Tibial nerve (tissue), 4 donors: ENCODE measurements around the gene MCOLN2. TPM values are rescaled to one million over a fixed set of nuclear protein-coding genes. Genes with fewer than 3 reads are reported as not detected.

ENCODE experiments used
- DNase-seq, 2 donors: peaks; one replicate each; pipeline ENCODE4 v3.0.0-alpha.2; 2019; ENCODE audit warnings: low spot score in 2 of 2
- H3K27ac ChIP-seq, 4 donors: fragments of 200-600 bp; sonication (generic) in 3 of 4; one replicate each; pipeline ENCODE4 v1.5.1; 2017 to 2019; ENCODE audit warnings: mild to moderate bottlenecking in 1 of 4
- H3K27me3 ChIP-seq, 2 donors: fragments of 200-600 bp; sonication (generic) in 1 of 2; one replicate each; pipeline versions ENCODE4 v1.5.1 to v1.6.0; 2017 to 2019
- H3K36me3 ChIP-seq, 3 donors: fragments of 200-600 bp; sonication (generic); one replicate each; pipeline ENCODE4 v1.5.1; 2018 to 2019
- H3K4me1 ChIP-seq, 4 donors: fragments of 200-600 bp; sonication (generic) in 3 of 4; one replicate each; pipeline ENCODE4 v1.5.1; 2017 to 2019
- H3K4me3 ChIP-seq, 4 donors: fragments of 200-600 bp; sonication (generic) in 3 of 4; one replicate each; pipeline ENCODE4 v1.5.1; 2017 to 2019; ENCODE audit warnings: mild to moderate bottlenecking in 1 of 4, moderate library complexity in 1 of 4
- H3K9me3 ChIP-seq, 4 donors: fragments of 200-600 bp; sonication (generic) in 3 of 4; one replicate each; pipeline ENCODE4 v1.5.1; 2017 to 2019
- EP300 ChIP-seq, 2 donors: sonication (generic); formaldehyde crosslinking; IDR thresholded peaks; one replicate each; pipeline ENCODE4 v1.6.1; 2017; ENCODE audit warnings: antibody characterized with exemption in 2 of 2, mild to moderate bottlenecking in 1 of 2
- POLR2A ChIP-seq, 2 donors: fragments of 450-650 bp; IDR thresholded peaks; one replicate each; pipeline ENCODE4 v1.6.1; 2017; ENCODE audit warnings: antibody characterized with exemption in 2 of 2, mild to moderate bottlenecking in 2 of 2, moderate library complexity in 2 of 2
- WGBS, 2 donors: methylation state at CpG; one replicate each; pipeline ENCODE4 v1.1.5; 2018; 5-methylcytosine and 5-hydroxymethylcytosine counted together
- total RNA-seq, 4 donors: library from RNA; depleted of rRNA; stranded (reverse); fragments of >200 nt; gene quantifications; one replicate each; pipeline ENCODE4 v1.1.0, GENCODE V29; 2016
- TF ChIP-seq, protein P1 (sequence below), 5 experiments: fragments of 200-600 bp in 3 of 5; fragments of 450-650 bp in 2 of 5; sonication (generic) in 3 of 5; IDR thresholded peaks; one replicate each; pipeline ENCODE4 v1.5.1; 2016 to 2019; ENCODE audit warnings: antibody characterized with exemption in 5 of 5, mild to moderate bottlenecking in 3 of 5, moderate library complexity in 2 of 5

The MCOLN2 gene
- total RNA-seq, 4 donors from 2014 or later = 8.2 to 12.2 (median 9.8) TPM

DNA sequence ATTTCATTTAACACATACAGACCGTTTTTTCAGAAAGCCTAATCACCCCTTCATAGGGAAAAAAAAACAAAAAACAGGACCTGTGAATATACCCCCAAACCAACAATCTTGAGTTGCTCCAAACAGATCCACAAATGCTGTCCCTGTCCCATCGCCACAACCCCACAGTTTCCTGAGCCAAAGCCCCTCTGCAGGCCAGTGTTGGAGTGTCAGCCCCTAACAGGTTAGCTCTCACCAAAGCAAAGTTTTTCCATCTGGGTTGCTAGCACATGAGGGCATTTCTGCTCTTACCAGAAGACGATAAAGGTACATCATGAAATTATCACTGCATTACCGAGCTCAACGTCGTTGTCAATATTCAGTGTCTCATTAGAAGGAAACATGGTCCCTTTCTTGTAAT lies 40.8 kb downstream of the MCOLN2 start:
- H3K27ac ChIP-seq = no peak overlapping the region
- 87 to 88% methylated on average over 6 of the region's 6 CpGs for WGBS, 2 donors
- H3K9me3 ChIP-seq = no peaks in the 10 kb centered on the region
- H3K4me1 ChIP-seq = no peaks in the 10 kb centered on the region
- no peak for DNase-seq
- no peaks in the 10 kb centered on the region for H3K27me3 ChIP-seq
- no peaks in the 10 kb centered on the region for H3K36me3 ChIP-seq
- no peak overlapping the region for H3K4me3 ChIP-seq
- TF ChIP-seq, protein P1, sequence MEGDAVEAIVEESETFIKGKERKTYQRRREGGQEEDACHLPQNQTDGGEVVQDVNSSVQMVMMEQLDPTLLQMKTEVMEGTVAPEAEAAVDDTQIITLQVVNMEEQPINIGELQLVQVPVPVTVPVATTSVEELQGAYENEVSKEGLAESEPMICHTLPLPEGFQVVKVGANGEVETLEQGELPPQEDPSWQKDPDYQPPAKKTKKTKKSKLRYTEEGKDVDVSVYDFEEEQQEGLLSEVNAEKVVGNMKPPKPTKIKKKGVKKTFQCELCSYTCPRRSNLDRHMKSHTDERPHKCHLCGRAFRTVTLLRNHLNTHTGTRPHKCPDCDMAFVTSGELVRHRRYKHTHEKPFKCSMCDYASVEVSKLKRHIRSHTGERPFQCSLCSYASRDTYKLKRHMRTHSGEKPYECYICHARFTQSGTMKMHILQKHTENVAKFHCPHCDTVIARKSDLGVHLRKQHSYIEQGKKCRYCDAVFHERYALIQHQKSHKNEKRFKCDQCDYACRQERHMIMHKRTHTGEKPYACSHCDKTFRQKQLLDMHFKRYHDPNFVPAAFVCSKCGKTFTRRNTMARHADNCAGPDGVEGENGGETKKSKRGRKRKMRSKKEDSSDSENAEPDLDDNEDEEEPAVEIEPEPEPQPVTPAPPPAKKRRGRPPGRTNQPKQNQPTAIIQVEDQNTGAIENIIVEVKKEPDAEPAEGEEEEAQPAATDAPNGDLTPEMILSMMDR (IDR thresholded peaks at IDR 0.05) = no peak
- TF ChIP-seq EP300 (IDR thresholded peaks at IDR 0.05) (no peak), POLR2A (IDR thresholded peaks at IDR 0.05) (no peak)

DNA sequence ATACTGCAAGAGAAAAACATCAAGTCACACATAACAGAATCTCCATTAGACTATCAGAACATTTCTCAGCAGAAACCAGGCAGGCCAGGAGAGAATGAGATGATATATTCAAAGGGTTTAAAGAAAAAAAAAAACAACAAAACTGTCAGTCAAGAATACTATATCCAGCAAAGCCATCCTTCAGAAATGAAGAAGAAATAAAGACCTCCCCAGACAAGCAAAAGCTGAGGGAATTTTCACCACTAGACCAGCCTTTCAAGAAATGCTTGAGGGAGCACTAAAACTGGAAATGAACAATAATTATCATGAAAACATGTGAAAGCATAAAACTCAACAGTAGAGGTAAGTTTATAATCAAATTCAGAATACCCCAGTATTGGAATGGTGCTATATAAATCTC lies 47.2 kb downstream of the MCOLN2 start:
- Histone ChIP-seq H3K9me3 (peaks cover 0 to 16% (median 3%) of the 10 kb centered on the region in 4 donors), H3K36me3 (peaks cover 0 to 13% (median 0%) of the 10 kb centered on the region in 3 donors), H3K27ac (no peak overlapping the region), H3K4me1 (peaks cover 0 to 7% (median 5%) of the 10 kb centered on the region in 4 donors), H3K27me3 (no peaks in the 10 kb centered on the region), H3K4me3 (no peak overlapping the region)
- no peak for DNase-seq
- TF ChIP-seq, protein P1 (IDR thresholded peaks at IDR 0.05) = no peak
- TF ChIP-seq EP300 (IDR thresholded peaks at IDR 0.05) = no peak
- TF ChIP-seq POLR2A (IDR thresholded peaks at IDR 0.05) = no peak

DNA sequence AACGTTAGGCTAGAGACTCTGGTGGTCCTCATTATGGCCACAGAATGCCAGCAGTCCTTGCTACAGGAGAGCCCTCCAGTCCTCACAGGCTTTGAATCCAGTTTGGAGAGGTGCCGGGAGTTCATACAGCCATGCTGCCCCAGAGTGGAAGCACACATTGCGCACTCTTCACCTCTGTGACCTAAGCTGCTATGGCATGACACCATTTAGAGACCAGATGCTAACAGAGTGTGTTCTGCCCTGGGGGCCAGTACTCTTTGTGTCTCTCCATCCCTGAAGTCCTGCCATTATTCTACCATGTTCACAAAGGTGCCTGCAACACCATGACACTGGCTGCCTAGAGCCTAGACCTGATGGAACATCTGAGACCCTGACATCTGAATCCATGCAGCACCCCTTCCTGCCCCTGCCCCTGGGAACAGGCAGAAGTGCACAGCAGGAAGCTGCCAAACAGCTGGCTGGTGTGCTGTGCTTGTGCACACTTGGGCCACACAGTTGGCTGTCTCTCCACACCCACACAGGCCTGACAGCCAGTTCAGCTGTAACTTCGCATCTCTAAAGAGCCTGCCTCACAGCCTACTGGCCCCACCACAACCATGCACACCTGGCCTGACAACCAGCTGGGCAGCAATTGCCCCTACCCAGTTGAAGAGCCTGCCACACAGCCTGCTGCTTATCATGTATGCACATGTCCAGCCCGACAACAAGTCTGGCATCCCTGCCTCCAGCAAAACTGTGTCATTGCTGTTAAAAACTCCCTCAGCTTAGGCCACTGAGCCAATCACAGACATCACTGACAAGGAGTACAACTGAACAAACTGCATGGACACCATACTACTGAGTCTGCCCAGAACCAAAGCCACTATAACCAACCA lies 49.1 kb downstream of the MCOLN2 start:
- no peak for TF ChIP-seq POLR2A (IDR thresholded peaks at IDR 0.05)
- TF ChIP-seq, protein P1 (IDR thresholded peaks at IDR 0.05) = no peak
- TF ChIP-seq EP300 (IDR thresholded peaks at IDR 0.05) = no peak
- H3K36me3 ChIP-seq = peaks cover 0 to 13% (median 0%) of the 10 kb centered on the region in 3 donors
- no peaks in the 10 kb centered on the region for H3K27me3 ChIP-seq
- peaks cover 0 to 16% (median 3%) of the 10 kb centered on the region in 4 donors for H3K9me3 ChIP-seq
- WGBS, 2 donors = 82 to 85% methylated on average over 4 to 5 of the region's 5 CpGs
- peaks cover 0 to 10% (median 5%) of the 10 kb centered on the region in 4 donors for H3K4me1 ChIP-seq
- no peak for DNase-seq
- no peak overlapping the region for H3K27ac ChIP-seq
- no peak overlapping the region for H3K4me3 ChIP-seq

DNA sequence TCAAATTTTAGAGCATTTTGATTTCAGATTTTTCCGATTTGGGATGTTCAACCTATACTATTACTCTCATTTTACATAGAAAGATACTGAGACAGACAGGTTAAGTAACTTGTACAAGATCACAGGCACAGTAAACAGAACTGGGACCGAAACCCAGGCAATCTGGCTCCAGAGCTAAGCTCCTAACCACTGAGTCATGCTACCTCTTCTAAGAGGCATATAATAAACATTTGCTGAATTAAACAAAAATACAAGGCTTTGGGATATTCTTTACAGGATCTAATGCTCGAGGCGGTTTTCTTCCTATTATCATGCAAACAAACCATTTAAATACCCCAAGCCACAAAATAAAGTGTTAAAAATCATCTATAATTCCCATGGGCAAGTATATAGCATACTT lies 50.3 kb downstream of the MCOLN2 start:
- TF ChIP-seq, protein P1 (IDR thresholded peaks at IDR 0.05) = no peak
- TF ChIP-seq POLR2A (IDR thresholded peaks at IDR 0.05) (no peak), EP300 (IDR thresholded peaks at IDR 0.05) (no peak)
- Histone ChIP-seq H3K27ac (no peak overlapping the region), H3K4me3 (no peak overlapping the region), H3K4me1 (peaks cover 0 to 10% (median 5%) of the 10 kb centered on the region in 4 donors), H3K9me3 (peaks cover 0 to 16% (median 3%) of the 10 kb centered on the region in 4 donors), H3K27me3 (no peaks in the 10 kb centered on the region), H3K36me3 (peaks cover 0 to 13% (median 0%) of the 10 kb centered on the region in 3 donors)
- no peak for DNase-seq
- WGBS, 2 donors = 92 to 94% methylated on average over 4 of the region's 4 CpGs
